Measurements from ENCODE around the gene TTC1.

DNA sequence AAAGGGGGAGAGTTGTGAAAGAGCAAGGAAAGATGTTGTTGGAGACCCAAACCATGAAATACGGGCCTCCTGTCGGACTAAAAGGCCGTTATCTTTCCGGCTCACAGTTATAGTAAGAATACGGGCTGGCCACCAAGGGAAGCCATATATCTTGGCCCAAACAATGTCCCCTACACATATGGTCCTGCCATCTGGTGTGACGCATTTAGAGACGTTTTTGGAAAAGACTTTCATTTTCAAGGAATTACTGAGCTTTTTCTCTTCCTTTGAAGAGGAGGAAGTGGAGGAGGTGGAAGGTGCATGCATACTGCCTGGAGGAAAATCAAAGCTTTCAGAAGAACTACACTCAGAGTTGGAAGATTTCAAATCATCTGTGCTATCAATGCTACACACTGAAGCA is 83.6 kb downstream of the TTC1 start:
- TF ChIP-seq CTCF (IDR thresholded peaks at IDR 0.05) (no peak), POLR2AphosphoS5 (IDR thresholded peaks at IDR 0.05; ENCODE audit: low read depth, low read length) (no peak), GATA2 (CRISPR knock-in tag; IDR thresholded peaks at IDR 0.05) (no peak), FOXM1 (IDR thresholded peaks at IDR 0.05; ENCODE audit: low read depth) (no peak), JUND (IDR thresholded peaks at IDR 0.05) (no peak), RCOR1 (IDR thresholded peaks at IDR 0.05; ENCODE audit: low read length) (no peak)
- TF ChIP-seq, protein P1, sequence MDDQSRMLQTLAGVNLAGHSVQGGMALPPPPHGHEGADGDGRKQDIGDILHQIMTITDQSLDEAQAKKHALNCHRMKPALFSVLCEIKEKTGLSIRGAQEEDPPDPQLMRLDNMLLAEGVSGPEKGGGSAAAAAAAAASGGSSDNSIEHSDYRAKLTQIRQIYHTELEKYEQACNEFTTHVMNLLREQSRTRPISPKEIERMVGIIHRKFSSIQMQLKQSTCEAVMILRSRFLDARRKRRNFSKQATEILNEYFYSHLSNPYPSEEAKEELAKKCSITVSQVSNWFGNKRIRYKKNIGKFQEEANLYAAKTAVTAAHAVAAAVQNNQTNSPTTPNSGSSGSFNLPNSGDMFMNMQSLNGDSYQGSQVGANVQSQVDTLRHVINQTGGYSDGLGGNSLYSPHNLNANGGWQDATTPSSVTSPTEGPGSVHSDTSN (IDR thresholded peaks at IDR 0.05): no peak

Data from SK-N-SH (cell line).